Activated naive CD4-positive, alpha-beta T cell treated with anti-CD3 and anti-CD28 coated beads, Interleukin-2, amount 10 ng/mL, durations not matched to agents 7 days and 5 days (primary cell): ENCODE measurements around the gene PDE1C.
A peak's percentile ranks its signal among the peaks of the same experiment; 100 is the strongest.

Source experiments
- CTCF ChIA-PET: fragments of 350-600 bp; sonication (Branson Sonifier 250); formaldehyde crosslinking; loops from one replicate; lab custom pipeline; 2021; ENCODE audit warnings: antibody characterized with exemption; lab: Charles Lee
- DNase-seq: peaks from one replicate; pipeline ENCODE4 v3.0.0-alpha.2; 2020
- H3K27ac Mint-ChIP-seq: one replicate; pipeline ENCODE4 v1.8.0; 2021; ENCODE audit warnings: mild to moderate bottlenecking, moderate library complexity, mixed read lengths
- H3K27me3 Mint-ChIP-seq: one replicate; pipeline ENCODE4 v1.8.0; 2021; ENCODE audit warnings: mild to moderate bottlenecking, mixed read lengths
- H3K36me3 Mint-ChIP-seq: one replicate; pipeline ENCODE4 v1.8.0; 2021; ENCODE audit warnings: mixed read lengths
- H3K4me1 Mint-ChIP-seq: one replicate; pipeline ENCODE4 v1.8.0; 2021; ENCODE audit warnings: mixed read lengths
- H3K4me3 Mint-ChIP-seq: one replicate; pipeline ENCODE4 v1.8.0; 2021; ENCODE audit warnings: mild to moderate bottlenecking, moderate library complexity, mixed read lengths
- H3K9me3 Mint-ChIP-seq: one replicate; pipeline ENCODE4 v1.8.0; 2021; ENCODE audit warnings: mixed read lengths

Gene PDE1C

DNA sequence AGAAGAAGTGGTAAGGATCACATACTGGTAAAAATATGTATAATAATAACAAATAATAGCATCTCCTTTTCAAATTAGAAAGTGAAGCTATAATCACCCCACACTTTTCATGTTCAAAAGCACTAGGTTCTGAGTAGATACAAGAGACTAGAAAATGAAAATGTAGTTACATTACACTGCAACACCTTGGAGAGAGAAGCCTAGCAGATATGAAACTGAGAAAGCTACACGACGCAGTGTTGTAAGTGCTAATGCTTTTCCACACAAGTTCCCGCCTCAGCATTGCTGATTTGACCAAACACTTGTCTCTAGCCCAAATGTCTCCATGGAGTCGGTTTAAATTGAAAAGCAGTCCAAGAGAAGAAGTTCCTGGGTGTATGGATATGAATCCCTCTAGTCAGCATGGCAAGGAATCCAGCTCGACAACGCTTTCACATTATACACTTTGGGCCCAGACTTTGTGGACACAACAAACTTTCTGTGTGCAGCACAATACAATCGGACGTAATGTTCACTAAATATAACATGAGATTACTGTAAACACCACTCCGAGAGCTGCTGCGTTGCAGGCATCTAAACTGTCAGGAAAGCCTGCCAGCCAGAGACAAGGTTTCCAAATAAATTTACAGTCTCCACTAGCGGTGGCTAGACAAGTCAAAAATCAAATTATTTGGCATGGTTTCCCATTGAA lies 1.7 kb downstream of the PDE1C start:
- no peak for DNase-seq
- no peaks in the 10 kb centered on the region for H3K4me1 Mint-ChIP-seq
- H3K27ac Mint-ChIP-seq, result no peak overlapping the region
- H3K4me3 Mint-ChIP-seq, result no peak overlapping the region
- H3K27me3 Mint-ChIP-seq, result peaks cover 23% of the 10 kb centered on the region
- CTCF ChIA-PET, result no interaction called here
- no peaks in the 10 kb centered on the region for H3K36me3 Mint-ChIP-seq
- no peaks in the 10 kb centered on the region for H3K9me3 Mint-ChIP-seq

- Mint-ChIP-seq H3K4me3 (no peak overlapping the region), H3K27ac (no peak overlapping the region), H3K36me3 (no peaks in the 10 kb centered on the region), H3K9me3 (peaks cover 2% of the 10 kb centered on the region), H3K4me1 (no peaks in the 10 kb centered on the region), H3K27me3 (peaks cover 19% of the 10 kb centered on the region)
- CTCF ChIA-PET, result no interaction called here
- no peak for DNase-seq
Measured at GRCh38 chr7:32066441-32066840, 3.8 kb downstream of the PDE1C start.

DNA sequence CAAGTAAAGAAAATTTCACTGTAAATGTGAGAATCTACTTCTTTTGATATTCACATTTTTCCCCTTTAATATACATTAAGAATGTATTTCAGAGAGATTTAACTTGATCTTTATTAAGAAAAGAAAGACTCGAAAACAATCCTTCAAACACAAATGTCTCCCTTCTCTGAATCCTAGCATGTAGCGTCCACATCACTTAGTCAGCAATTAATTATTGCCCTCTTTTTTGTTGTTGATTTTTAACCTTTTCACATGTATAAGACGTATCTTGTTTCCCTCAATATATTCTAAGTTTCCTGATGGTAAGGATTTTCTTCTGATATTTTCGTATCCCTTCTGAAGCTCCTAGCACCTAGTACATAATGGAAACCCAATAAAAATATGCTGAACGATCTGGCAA lies 6.6 kb downstream of the PDE1C start:
- H3K27me3 Mint-ChIP-seq, result no peaks in the 10 kb centered on the region
- no peak overlapping the region for H3K27ac Mint-ChIP-seq
- H3K36me3 Mint-ChIP-seq, result no peaks in the 10 kb centered on the region
- H3K4me3 Mint-ChIP-seq, result no peak overlapping the region
- no peak for DNase-seq
- no peaks in the 10 kb centered on the region for H3K4me1 Mint-ChIP-seq
- CTCF ChIA-PET, result no interaction called here
- peaks cover 3% of the 10 kb centered on the region for H3K9me3 Mint-ChIP-seq

GRCh38 chr7:32062150-32062549 lies 8.1 kb downstream of the PDE1C start:
- CTCF ChIA-PET, result interaction anchor here (1.0 kb wide), 1 partner anchor 13 kb away, joined by 3 read pairs; no protein-coding TSS in a partner anchor
- H3K4me1 Mint-ChIP-seq, result no peaks in the 10 kb centered on the region
- DNase-seq, result peak; percentile 20
- H3K9me3 Mint-ChIP-seq, result peaks cover 3% of the 10 kb centered on the region
- no peaks in the 10 kb centered on the region for H3K27me3 Mint-ChIP-seq
- no peak overlapping the region for H3K27ac Mint-ChIP-seq
- H3K36me3 Mint-ChIP-seq, result no peaks in the 10 kb centered on the region
- no peak overlapping the region for H3K4me3 Mint-ChIP-seq

DNA sequence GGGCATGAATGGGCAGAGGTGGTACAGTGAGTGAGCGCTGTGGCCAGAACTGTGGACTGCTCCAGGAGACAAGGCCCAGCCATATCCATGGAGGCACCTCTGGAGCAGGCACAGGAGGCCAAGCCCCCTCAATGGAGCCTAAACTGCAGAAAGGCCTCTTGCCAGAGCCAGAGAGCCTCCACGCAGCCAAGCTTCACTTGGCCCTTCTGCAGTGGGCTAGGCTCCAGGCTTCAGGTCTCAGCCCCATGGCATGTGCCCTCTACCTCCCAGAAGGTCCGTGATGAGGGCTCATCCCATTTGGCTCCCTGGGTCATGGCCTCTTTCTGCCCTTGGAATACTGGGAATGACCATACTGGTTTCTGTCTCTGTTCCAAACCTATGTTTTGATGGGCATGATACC lies 8.9 kb downstream of the PDE1C start:
- Mint-ChIP-seq H3K4me1 (no peaks in the 10 kb centered on the region), H3K27ac (no peak overlapping the region), H3K9me3 (peaks cover 3% of the 10 kb centered on the region), H3K4me3 (no peak overlapping the region), H3K36me3 (no peaks in the 10 kb centered on the region), H3K27me3 (no peaks in the 10 kb centered on the region)
- CTCF ChIA-PET, result no interaction called here
- DNase-seq, result no peak

DNA sequence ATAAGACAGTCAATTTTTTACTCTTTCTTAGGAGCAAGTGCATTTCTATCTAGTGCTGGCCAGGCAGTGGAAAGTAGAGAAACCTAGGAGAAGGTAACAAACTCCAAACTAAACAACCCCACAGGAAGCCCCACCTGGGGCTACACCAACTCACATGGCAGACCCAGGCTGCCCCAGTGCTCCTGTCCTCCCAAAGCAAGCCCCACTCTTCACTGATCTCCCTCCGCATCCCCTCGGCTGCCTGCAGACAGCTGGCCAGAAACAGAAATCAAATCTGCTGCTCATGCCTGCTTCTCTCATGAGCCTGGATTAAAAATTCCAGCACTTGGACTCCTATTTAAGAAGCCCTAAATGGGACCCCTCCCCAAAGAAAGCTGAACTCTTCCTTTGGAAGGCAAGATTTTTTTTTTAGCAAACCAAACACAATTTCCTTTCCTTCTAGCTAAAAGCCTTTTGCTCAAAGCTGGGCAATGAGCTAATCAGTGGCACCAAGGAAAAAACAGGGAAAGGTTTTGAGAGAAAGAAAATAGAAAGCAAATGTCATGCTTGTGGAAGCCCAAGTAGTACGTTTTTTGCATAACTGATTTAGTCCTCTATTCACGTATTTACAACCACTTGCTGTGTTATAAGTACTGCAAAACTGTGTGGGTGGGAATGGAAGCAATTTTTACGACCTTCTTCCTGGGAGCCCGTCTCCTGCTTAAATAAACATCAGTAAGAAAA lies 10.8 kb downstream of the PDE1C start:
- H3K4me1 Mint-ChIP-seq, result no peaks in the 10 kb centered on the region
- peaks cover 3% of the 10 kb centered on the region for H3K9me3 Mint-ChIP-seq
- no peak for DNase-seq
- no peaks in the 10 kb centered on the region for H3K27me3 Mint-ChIP-seq
- no peaks in the 10 kb centered on the region for H3K36me3 Mint-ChIP-seq
- H3K4me3 Mint-ChIP-seq, result no peak overlapping the region
- H3K27ac Mint-ChIP-seq, result no peak overlapping the region
- CTCF ChIA-PET, result interaction anchor here (1.2 kb wide), 1 partner anchor 616 kb away, joined by 3 read pairs; no protein-coding TSS in a partner anchor

- Mint-ChIP-seq H3K27me3 (no peaks in the 10 kb centered on the region), H3K4me1 (no peaks in the 10 kb centered on the region), H3K36me3 (no peaks in the 10 kb centered on the region), H3K4me3 (no peak overlapping the region), H3K9me3 (peaks cover 3% of the 10 kb centered on the region), H3K27ac (no peak overlapping the region)
- CTCF ChIA-PET, result no interaction called here
- no peak for DNase-seq
Measured at GRCh38 chr7:32058002-32058401, 12.2 kb downstream of the PDE1C start.

DNA sequence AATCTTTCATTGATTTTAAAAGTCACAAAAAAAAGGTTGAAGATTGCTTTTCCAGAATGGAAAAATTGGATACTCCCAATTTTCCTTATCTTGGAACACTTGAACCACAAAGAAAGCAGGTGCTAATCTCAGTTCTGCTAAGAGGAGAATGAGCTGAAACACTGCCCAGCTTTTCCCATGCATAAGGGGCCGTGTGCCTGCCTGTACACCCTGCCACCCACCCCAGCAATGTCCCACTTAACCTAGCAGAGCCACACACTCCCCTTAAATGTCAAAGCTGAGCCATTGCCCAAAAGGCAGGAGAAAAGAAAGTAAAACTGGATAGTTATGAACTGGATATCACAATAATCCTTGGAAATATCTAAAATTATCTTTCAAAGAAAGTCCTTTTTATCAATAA lies 13.4 kb downstream of the PDE1C start:
- CTCF ChIA-PET, result no interaction called here
- Mint-ChIP-seq H3K4me3 (no peak overlapping the region), H3K27me3 (no peaks in the 10 kb centered on the region), H3K27ac (no peak overlapping the region), H3K9me3 (peaks cover 2% of the 10 kb centered on the region), H3K36me3 (no peaks in the 10 kb centered on the region), H3K4me1 (no peaks in the 10 kb centered on the region)
- DNase-seq, result no peak

- Mint-ChIP-seq H3K36me3 (no peaks in the 10 kb centered on the region), H3K4me3 (no peak overlapping the region), H3K27ac (no peak overlapping the region), H3K4me1 (no peaks in the 10 kb centered on the region), H3K27me3 (no peaks in the 10 kb centered on the region), H3K9me3 (no peaks in the 10 kb centered on the region)
- DNase-seq, result no peak
- CTCF ChIA-PET, result no interaction called here
Measured at GRCh38 chr7:32053204-32053603, 17.0 kb downstream of the PDE1C start.

DNA sequence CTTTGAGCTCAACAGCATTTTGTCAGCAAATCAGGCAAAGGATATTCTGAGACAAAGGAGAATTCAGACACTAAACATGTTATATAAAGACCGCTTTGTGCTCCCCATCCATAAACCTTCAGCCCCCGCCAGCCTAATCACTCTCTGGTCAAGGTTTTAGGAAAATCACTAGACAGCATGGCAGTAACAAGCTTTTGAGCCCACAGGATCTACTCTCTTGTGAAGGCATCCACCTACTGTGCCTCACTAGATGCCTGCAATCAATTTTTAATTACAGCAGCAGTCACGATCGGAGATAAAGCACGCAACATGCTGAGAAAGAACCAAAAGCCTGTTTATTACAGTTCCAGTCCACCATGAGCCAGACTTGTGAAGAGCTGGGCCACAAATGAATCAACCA lies 19.1 kb downstream of the PDE1C start:
- CTCF ChIA-PET, result no interaction called here
- no peaks in the 10 kb centered on the region for H3K27me3 Mint-ChIP-seq
- no peak overlapping the region for H3K4me3 Mint-ChIP-seq
- H3K4me1 Mint-ChIP-seq, result no peaks in the 10 kb centered on the region
- H3K36me3 Mint-ChIP-seq, result no peaks in the 10 kb centered on the region
- H3K9me3 Mint-ChIP-seq, result no peaks in the 10 kb centered on the region
- no peak for DNase-seq
- H3K27ac Mint-ChIP-seq, result no peak overlapping the region

DNA sequence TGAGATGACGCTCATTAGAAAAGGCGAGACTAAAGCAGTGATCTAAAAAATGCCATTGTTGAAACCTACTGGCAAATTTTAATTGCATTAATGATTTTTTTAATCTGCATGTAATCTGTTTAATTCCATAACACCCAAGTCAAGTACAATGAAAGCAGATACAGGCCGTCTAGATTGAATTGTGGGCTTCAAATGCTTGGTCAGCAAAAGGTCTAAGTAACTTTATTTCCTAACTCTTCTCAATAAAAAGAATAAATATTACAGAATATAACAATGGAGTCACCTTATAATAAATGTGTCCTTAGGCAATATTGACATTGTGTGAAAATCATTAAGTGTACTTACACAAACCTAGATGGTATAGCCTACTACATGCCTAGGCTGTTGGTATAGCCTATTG lies 20.6 kb downstream of the PDE1C start:
- no peak for DNase-seq
- Mint-ChIP-seq H3K27ac (no peak overlapping the region), H3K36me3 (no peaks in the 10 kb centered on the region), H3K9me3 (no peaks in the 10 kb centered on the region), H3K27me3 (no peaks in the 10 kb centered on the region), H3K4me3 (no peak overlapping the region), H3K4me1 (no peaks in the 10 kb centered on the region)
- CTCF ChIA-PET, result no interaction called here

- CTCF ChIA-PET, result interaction anchor here (0.8 kb wide), 1 partner anchor 14 kb away, joined by 3 read pairs; no protein-coding TSS in a partner anchor
- Mint-ChIP-seq H3K4me3 (no peak overlapping the region), H3K36me3 (no peaks in the 10 kb centered on the region), H3K9me3 (no peaks in the 10 kb centered on the region), H3K4me1 (no peaks in the 10 kb centered on the region), H3K27me3 (no peaks in the 10 kb centered on the region), H3K27ac (no peak overlapping the region)
- no peak for DNase-seq
Measured at GRCh38 chr7:32048970-32049491, 21.2 kb downstream of the PDE1C start.

GRCh38 chr7:32047801-32048200 lies 22.4 kb downstream of the PDE1C start:
- H3K27ac Mint-ChIP-seq, result no peak overlapping the region
- CTCF ChIA-PET, result no interaction called here
- no peaks in the 10 kb centered on the region for H3K27me3 Mint-ChIP-seq
- no peaks in the 10 kb centered on the region for H3K36me3 Mint-ChIP-seq
- H3K9me3 Mint-ChIP-seq, result no peaks in the 10 kb centered on the region
- H3K4me1 Mint-ChIP-seq, result no peaks in the 10 kb centered on the region
- DNase-seq, result no peak
- no peak overlapping the region for H3K4me3 Mint-ChIP-seq

DNA sequence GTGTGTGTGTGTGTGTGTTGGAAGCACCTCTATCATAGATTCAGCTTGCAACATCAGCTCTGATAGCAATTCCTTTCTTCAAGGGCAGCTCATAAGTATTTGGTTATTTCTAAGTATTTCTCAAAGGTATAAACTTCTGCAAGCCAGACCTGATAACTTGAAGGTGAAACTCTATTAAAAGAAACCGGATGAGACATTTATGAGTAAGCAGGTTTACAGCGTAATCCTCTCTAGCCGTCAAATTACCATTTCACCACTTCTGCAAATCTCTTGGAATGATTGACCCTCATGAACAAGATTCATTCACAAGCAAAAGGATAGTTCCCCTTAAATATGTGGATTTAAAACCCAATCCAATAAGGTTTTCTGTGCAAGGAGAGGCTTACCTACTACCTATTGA lies 23.1 kb downstream of the PDE1C start:
- Mint-ChIP-seq H3K4me3 (no peak overlapping the region), H3K4me1 (no peaks in the 10 kb centered on the region), H3K27ac (no peak overlapping the region), H3K36me3 (no peaks in the 10 kb centered on the region), H3K27me3 (no peaks in the 10 kb centered on the region), H3K9me3 (no peaks in the 10 kb centered on the region)
- CTCF ChIA-PET, result no interaction called here
- no peak for DNase-seq

- CTCF ChIA-PET, result no interaction called here
- Mint-ChIP-seq H3K27ac (no peak overlapping the region), H3K4me3 (no peak overlapping the region), H3K9me3 (no peaks in the 10 kb centered on the region), H3K4me1 (no peaks in the 10 kb centered on the region), H3K36me3 (no peaks in the 10 kb centered on the region), H3K27me3 (no peaks in the 10 kb centered on the region)
- DNase-seq, result no peak
Measured at GRCh38 chr7:32045228-32045627, 25.0 kb downstream of the PDE1C start.
